Gastroesophageal sphincter (tissue), 4 donors: ENCODE results near the gene GUSB. TPM values are rescaled to one million over a fixed set of nuclear protein-coding genes. Genes with fewer than 3 reads are reported as not detected.
"Not testable (repeated sequence)": the region's sequence is repeated elsewhere in the genome, so short reads cannot be mapped to it uniquely, and the experiment has no call there.

ENCODE experiments used
- ATAC-seq: fragments of 150-250 bp; one replicate; pipeline ENCODE4 v1.9.1; 2016; ENCODE audit warnings: mild to moderate bottlenecking, moderate library complexity
- H3K27ac ChIP-seq, 4 donors: fragments of 200-600 bp; sonication (generic) in 3 of 4; 1 replicate in 3 of 4; 2 replicates in 1 of 4; pipeline ENCODE4 v1.5.1; 2016 to 2019
- H3K27me3 ChIP-seq: fragments of 200-600 bp; sonication (generic); one replicate; pipeline ENCODE4 v1.5.1; 2019
- H3K36me3 ChIP-seq, 2 donors: fragments of 200-600 bp; sonication (generic); one replicate each; pipeline ENCODE4 v1.5.1; 2019; ENCODE audit warnings: control low read depth in 1 of 2
- H3K4me1 ChIP-seq, 3 donors: fragments of 200-600 bp; sonication (generic); 1 replicate in 2 of 3; 2 replicates in 1 of 3; pipeline ENCODE4 v1.5.1; 2016 to 2019; ENCODE audit warnings: control low read depth in 2 of 3
- H3K4me3 ChIP-seq, 2 donors: fragments of 200-600 bp; sonication (generic); one replicate each; pipeline ENCODE4 v1.5.1; 2019; ENCODE audit warnings: mild to moderate bottlenecking in 1 of 2, moderate library complexity in 1 of 2
- H3K9me3 ChIP-seq, 3 donors: fragments of 200-600 bp; sonication (generic); one replicate each; pipeline ENCODE4 v1.5.1; 2017 to 2019; ENCODE audit warnings: control low read depth in 2 of 3
- EP300 ChIP-seq: sonication (generic); formaldehyde crosslinking; IDR thresholded peaks from one replicate; pipeline ENCODE4 v1.6.1; 2017; ENCODE audit warnings: antibody characterized with exemption, mild to moderate bottlenecking
- POLR2A ChIP-seq, 2 donors: fragments of 450-650 bp; IDR thresholded peaks; one replicate each; pipeline ENCODE4 v1.6.1; 2017; ENCODE audit warnings: antibody characterized with exemption in 2 of 2, mild to moderate bottlenecking in 2 of 2, moderate library complexity in 1 of 2
- POLR2AphosphoS5 ChIP-seq: sonication (generic); formaldehyde crosslinking; IDR thresholded peaks from one replicate; pipeline ENCODE4 v1.6.1; 2017; ENCODE audit warnings: antibody characterized with exemption
- WGBS, 2 donors: methylation state at CpG; one replicate each; pipeline ENCODE4 v1.1.5; 2018; ENCODE audit warnings: low coverage in 1 of 2; 5-methylcytosine and 5-hydroxymethylcytosine counted together
- total RNA-seq, 4 donors: library from RNA; depleted of rRNA; stranded (reverse); fragments of >200 nt; gene quantifications; one replicate each; pipeline ENCODE4 v1.1.0, GENCODE V29; 2016
- TF ChIP-seq, protein P1 (sequence below), 4 experiments: fragments of 200-600 bp in 2 of 4; fragments of 450-650 bp in 2 of 4; sonication (generic) in 1 of 4; IDR thresholded peaks; one replicate each; pipeline ENCODE4 v1.5.1; 2017 to 2019; ENCODE audit warnings: antibody characterized with exemption in 4 of 4, mild to moderate bottlenecking in 2 of 4, moderate library complexity in 2 of 4

GUSB gene
- total RNA-seq, 4 donors from 2014 or later = 14.8 to 17.1 (median 15.9) TPM

DNA sequence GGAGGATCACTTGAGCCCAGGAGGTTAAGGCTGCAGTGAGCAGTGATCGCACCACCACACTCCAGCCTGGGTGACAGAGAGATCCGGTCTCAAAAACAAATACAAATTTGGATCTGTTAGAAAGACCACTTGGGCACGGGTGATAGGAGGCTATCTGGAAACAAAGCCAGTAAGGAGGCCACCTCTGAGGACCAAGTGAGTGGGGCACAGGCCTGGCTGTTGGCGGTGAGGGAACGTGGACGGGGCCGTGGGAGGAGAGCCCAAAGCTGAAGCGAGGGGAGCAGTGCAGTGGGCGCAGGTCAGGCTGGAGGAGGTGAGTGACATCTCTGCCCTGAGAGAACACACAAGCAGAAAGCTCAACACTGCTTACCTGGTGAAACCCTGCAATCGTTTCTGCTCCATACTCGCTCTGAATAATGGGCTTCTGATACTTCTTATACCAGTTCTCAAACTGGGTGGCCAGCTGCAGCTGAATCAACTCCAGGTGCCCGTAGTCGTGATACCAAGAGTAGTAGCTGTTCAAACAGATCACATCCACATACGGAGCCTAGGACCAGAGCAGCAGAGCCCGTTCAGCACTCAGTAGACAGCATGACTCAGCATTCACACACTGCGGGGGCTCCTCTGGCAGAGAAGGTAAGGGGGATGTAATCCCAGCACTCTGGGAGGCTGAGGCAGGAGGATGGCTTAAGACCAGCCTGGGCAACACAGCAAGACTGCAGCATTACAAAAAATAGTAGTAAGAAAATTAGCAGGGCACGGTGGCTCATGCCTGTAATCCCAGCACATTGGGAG, 14.5 kb downstream of the GUSB start:
- H3K4me1 ChIP-seq = no peaks in the 10 kb centered on the region
- ATAC-seq = no peak
- H3K4me3 ChIP-seq = no peak overlapping the region
- no peak overlapping the region for H3K27ac ChIP-seq
- H3K27me3 ChIP-seq = no peaks in the 10 kb centered on the region
- WGBS, 2 donors = 93 to 97% methylated on average over 5 to 12 of the region's 17 CpGs
- peaks cover 0 to 100% of the 10 kb centered on the region in 2 donors for H3K36me3 ChIP-seq
- no peaks in the 10 kb centered on the region for H3K9me3 ChIP-seq
- TF ChIP-seq POLR2A (IDR thresholded peaks at IDR 0.05) = no peak

DNA sequence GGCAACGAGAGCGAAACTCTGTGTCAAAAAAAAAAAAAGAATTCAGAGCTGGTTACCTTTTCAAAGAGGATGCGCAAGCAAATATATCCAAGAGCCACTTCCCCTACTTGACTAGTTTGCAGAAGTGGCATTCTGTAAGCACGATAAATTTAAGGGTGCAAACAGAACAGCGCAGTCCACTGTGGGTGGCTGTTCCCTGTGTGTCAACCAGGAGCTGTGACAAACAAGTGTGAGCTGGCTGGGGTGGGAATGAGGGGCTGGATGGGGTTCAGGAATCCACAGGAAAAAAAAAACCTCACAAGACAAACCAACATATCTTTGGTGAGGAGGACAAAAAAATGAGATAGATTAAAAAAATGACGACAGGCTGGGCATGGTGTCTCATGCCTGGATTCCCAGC, 15.9 kb downstream of the GUSB start:
- 98 to 100% methylated on average over 3 to 6 of the region's 6 CpGs for WGBS, 2 donors
- no peak overlapping the region for H3K4me3 ChIP-seq
- H3K9me3 ChIP-seq = no peaks in the 10 kb centered on the region
- peaks cover 0 to 100% of the 10 kb centered on the region in 2 donors for H3K36me3 ChIP-seq
- H3K27ac ChIP-seq = no peak overlapping the region
- no peaks in the 10 kb centered on the region for H3K27me3 ChIP-seq
- no peaks in the 10 kb centered on the region for H3K4me1 ChIP-seq
- no peak for ATAC-seq
- TF ChIP-seq POLR2A (IDR thresholded peaks at IDR 0.05) (no peak), POLR2AphosphoS5 (no peak), EP300 (no peak)
- TF ChIP-seq, protein P1, sequence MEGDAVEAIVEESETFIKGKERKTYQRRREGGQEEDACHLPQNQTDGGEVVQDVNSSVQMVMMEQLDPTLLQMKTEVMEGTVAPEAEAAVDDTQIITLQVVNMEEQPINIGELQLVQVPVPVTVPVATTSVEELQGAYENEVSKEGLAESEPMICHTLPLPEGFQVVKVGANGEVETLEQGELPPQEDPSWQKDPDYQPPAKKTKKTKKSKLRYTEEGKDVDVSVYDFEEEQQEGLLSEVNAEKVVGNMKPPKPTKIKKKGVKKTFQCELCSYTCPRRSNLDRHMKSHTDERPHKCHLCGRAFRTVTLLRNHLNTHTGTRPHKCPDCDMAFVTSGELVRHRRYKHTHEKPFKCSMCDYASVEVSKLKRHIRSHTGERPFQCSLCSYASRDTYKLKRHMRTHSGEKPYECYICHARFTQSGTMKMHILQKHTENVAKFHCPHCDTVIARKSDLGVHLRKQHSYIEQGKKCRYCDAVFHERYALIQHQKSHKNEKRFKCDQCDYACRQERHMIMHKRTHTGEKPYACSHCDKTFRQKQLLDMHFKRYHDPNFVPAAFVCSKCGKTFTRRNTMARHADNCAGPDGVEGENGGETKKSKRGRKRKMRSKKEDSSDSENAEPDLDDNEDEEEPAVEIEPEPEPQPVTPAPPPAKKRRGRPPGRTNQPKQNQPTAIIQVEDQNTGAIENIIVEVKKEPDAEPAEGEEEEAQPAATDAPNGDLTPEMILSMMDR (IDR thresholded peaks at IDR 0.05) = no peak

- ATAC-seq, H3K4me1 ChIP-seq, H3K27me3 ChIP-seq, H3K9me3 ChIP-seq, H3K4me3 ChIP-seq, H3K27ac ChIP-seq: not testable (repeated sequence)
- 76 to 83% methylated on average over 2 to 3 of the region's 3 CpGs for WGBS, 2 donors
- peaks cover 0 to 100% of the 10 kb centered on the region in 2 donors for H3K36me3 ChIP-seq
Measured at GRCh38 chr7:65964671-65965070, 17.3 kb downstream of the GUSB start.

DNA sequence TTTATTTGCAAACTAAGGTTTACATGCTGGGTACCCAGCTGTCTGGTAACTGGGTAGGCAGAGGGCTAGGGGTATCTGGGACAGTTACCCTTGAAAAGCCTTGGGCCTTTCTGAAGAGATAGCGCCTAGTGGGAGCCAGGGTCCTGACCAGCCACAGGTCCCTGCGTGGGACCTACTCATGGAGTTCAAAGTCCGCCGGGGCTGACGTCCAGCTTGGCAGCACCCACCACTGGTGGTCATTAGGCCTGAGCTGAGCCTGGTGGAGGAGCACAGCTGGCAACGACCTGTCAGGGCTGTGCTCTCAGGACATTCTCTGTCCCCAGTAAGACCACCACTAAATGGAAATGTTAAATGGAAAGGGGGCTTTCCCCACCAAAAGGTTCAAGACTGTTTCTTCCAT, 20.0 kb downstream of the GUSB start:
- H3K36me3 ChIP-seq = peaks cover 0 to 100% of the 10 kb centered on the region in 2 donors
- no peak overlapping the region for H3K27ac ChIP-seq

GRCh38 chr7:65960351-65961074, 21.5 kb downstream of the GUSB start:
- TF ChIP-seq POLR2AphosphoS5 (no peak), EP300 (no peak), POLR2A (IDR thresholded peaks at IDR 0.05) (no peak)
- TF ChIP-seq, protein P1 (IDR thresholded peaks at IDR 0.05) = no peak
- Histone ChIP-seq H3K27me3 (no peaks in the 10 kb centered on the region), H3K9me3 (no peaks in the 10 kb centered on the region), H3K36me3 (peaks cover 0 to 97% of the 10 kb centered on the region in 2 donors), H3K4me3 (no peak overlapping the region), H3K27ac (no peak overlapping the region), H3K4me1 (no peaks in the 10 kb centered on the region)
- WGBS, 2 donors = 66 to 70% methylated on average over 14 to 16 of the region's 19 CpGs
- ATAC-seq = no peak

More for the DNA sequence above, 20.0 kb downstream of the GUSB start:
- 100% methylated on average over 1 of the region's 6 CpGs; no CpG with 5 or more reads in 1 of the 2 donors for WGBS, 2 donors
- ATAC-seq = no peak
- no peaks in the 10 kb centered on the region for H3K4me1 ChIP-seq
- H3K27me3 ChIP-seq = no peaks in the 10 kb centered on the region
- no peak overlapping the region for H3K4me3 ChIP-seq
- TF ChIP-seq EP300 (no peak), POLR2AphosphoS5 (no peak), POLR2A (IDR thresholded peaks at IDR 0.05) (no peak)
- TF ChIP-seq, protein P1 (IDR thresholded peaks at IDR 0.05) = no peak
- H3K9me3 ChIP-seq = no peaks in the 10 kb centered on the region
